Activated CD4-positive, alpha-beta T cell treated with anti-CD3 and anti-CD28 coated beads for 36 hours (primary cell): Measurements from ENCODE around the gene KIF2C. TPM values are rescaled to one million over a fixed set of nuclear protein-coding genes. Genes with fewer than 3 reads are reported as not detected.
"Not testable (repeated sequence)": the region's sequence is repeated elsewhere in the genome, so short reads cannot be mapped to it uniquely, and the experiment has no call there.

ENCODE experiments used
- ATAC-seq: fragments of 200-7000 bp; cut with Tn5 transposase; one replicate; pipeline ENCODE4 v1.10.0; 2021; ENCODE audit warnings: mild to moderate bottlenecking, moderate library complexity
- CTCF ChIA-PET: fragments of 350-600 bp; sonication (Branson Sonifier 250); formaldehyde crosslinking; loops from one replicate; lab custom pipeline; 2021; ENCODE audit warnings: antibody characterized with exemption; lab: Charles Lee
- POLR2A ChIA-PET: fragments of 350-600 bp; sonication (Branson Sonifier 250); formaldehyde crosslinking; loops from one replicate; lab custom pipeline; 2021; ENCODE audit warnings: antibody characterized with exemption, inconsistent platforms; lab: Charles Lee
- DNase-seq: peaks from one replicate; pipeline ENCODE4 v3.0.0-alpha.2; 2020
- H3K27ac Mint-ChIP-seq: one replicate; pipeline ENCODE4 v1.8.0; 2021; ENCODE audit warnings: mixed read lengths
- H3K27me3 Mint-ChIP-seq: one replicate; pipeline ENCODE4 v1.8.0; 2021; ENCODE audit warnings: mixed read lengths
- H3K36me3 Mint-ChIP-seq: one replicate; pipeline ENCODE4 v1.8.0; 2021; ENCODE audit warnings: low read depth, mixed read lengths
- H3K4me1 Mint-ChIP-seq: one replicate; pipeline ENCODE4 v1.8.0; 2021; ENCODE audit warnings: mixed read lengths
- H3K4me3 Mint-ChIP-seq: one replicate; pipeline ENCODE4 v1.8.0; 2021; ENCODE audit warnings: mild to moderate bottlenecking, moderate library complexity, mixed read lengths
- H3K9me3 Mint-ChIP-seq: one replicate; pipeline ENCODE4 v1.8.0; 2021; ENCODE audit warnings: low read depth, mixed read lengths
- intact Hi-C, 2 experiments: fragments of 100-400 bp; cut with DNase I in 1 of 2; cut with micrococcal nuclease in 1 of 2; formaldehyde crosslinking; loops; one replicate each; pipeline versions ENCODE4 v1.14.2 to v1.15.1; 2022 to 2024; cut with DNase I, micrococcal nuclease
- total RNA-seq, 2 experiments: library from RNA; stranded (reverse); gene quantifications; one replicate each; pipeline ENCODE4 v1.2.3, GENCODE V29; 2021

KIF2C gene
- total RNA-seq, 2 experiments from 2014 or later, result 101 to 119 TPM

- H3K9me3 Mint-ChIP-seq, result no peaks in the 10 kb centered on the region
- POLR2A ChIA-PET, result interaction anchor here (0.6 to 8.5 kb wide), 20 partner anchors 9 to 776 kb away, joined by 3 to 337 read pairs (median 6); partner anchors contain the start of genes EIF2B3, KIF2C, MUTYH and PLK3
- H3K4me1 Mint-ChIP-seq, result peaks cover 86% of the 10 kb centered on the region
Observed at GRCh38 chr1:44808938-44809917, 69.6 kb downstream of the KIF2C start.

DNA sequence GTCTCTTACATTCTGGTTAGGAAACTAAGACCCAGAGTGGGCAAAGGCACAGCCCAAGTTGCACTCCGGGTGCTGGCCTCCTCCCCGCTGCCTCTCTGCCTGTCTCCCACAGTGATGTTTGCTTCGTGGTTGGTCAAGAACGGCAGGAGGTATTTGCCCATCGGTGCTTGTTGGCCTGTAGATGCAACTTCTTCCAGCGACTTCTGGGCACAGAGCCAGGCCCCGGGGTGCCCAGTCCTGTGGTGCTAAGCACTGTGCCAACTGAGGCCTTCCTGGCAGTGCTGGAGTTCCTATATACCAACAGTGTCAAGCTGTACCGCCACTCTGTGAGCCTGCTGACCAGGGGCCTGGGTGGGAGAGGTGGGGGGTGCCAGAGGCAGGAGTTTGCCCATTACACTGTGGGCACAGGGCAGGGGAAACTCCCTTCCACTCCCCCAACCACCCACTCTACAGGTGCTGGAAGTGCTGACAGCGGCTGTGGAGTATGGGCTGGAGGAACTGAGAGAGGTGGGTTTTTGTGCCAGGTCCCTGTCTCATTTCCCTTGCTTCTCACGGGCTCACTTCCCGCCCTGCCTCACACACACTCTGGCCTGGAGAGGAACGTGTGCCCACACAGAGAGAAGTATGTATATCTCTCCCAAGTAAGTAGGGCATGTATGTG is 70.6 kb downstream of the KIF2C start:
- ChIA-PET POLR2A (interaction anchor here (0.6 to 8.5 kb wide), 19 partner anchors 9 to 775 kb away, joined by 3 to 337 read pairs (median 9); partner anchors contain the start of genes HECTD3, MUTYH, PLK3 and PRDX1), CTCF (interaction anchor here (0.7 to 3.7 kb wide), 10 partner anchors 8 to 907 kb away, joined by 3 to 41 read pairs (median 10); partner anchors contain the start of genes ARMH1, HECTD3, PLK3 and RNU5D-1)
- Mint-ChIP-seq H3K4me3 (peak overlapping the region; percentile 87), H3K27me3 (no peaks in the 10 kb centered on the region), H3K4me1 (peaks cover 86% of the 10 kb centered on the region), H3K36me3 (peaks cover 48% of the 10 kb centered on the region), H3K9me3 (no peaks in the 10 kb centered on the region), H3K27ac (peak overlapping the region; percentile 99)
- DNase-seq, result peak; percentile 62
- no peak for ATAC-seq
- intact Hi-C loops, result no loop called here

More at GRCh38 chr1:44808938-44809917, 69.6 kb downstream of the KIF2C start:
- Mint-ChIP-seq H3K36me3 (peaks cover 48% of the 10 kb centered on the region), H3K4me3 (peak overlapping the region; percentile 87), H3K27me3 (no peaks in the 10 kb centered on the region), H3K27ac (peak overlapping the region; percentile 99)
- intact Hi-C loops, result loop anchor here (1.0 to 10.0 kb wide), 9 partner anchors 8 to 686 kb away; partner anchors contain the start of gene TESK2 (in 1 of the 2)
- DNase-seq, result peak; percentile 95
- ATAC-seq, result peak; percentile 53
- CTCF ChIA-PET, result interaction anchor here (0.6 to 3.7 kb wide), 19 partner anchors 9 to 908 kb away, joined by 3 to 41 read pairs (median 5); partner anchors contain the start of genes ARMH1, HECTD3, PLK3 and RNU5D-1

DNA sequence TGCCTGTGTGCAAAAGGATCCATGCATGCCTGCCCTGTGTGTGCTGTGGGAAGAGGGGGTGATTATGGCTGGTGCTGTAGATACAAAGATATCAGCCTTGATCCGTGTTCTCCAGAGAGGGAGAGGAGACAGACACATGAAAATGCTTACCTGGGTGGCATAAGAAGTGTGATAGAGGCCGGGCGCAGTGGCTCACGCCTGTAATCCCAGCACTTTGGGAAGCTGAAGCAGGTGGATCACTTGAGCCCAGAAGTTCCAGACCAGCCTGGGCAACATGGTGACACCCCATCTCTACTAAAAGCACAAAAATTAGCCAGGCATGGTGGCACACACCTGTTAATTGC is 71.1 kb downstream of the KIF2C start:
- Mint-ChIP-seq H3K36me3 (peaks cover 48% of the 10 kb centered on the region), H3K27ac (peak overlapping the region; percentile 99), H3K4me3 (peak overlapping the region; percentile 87), H3K4me1 (peaks cover 85% of the 10 kb centered on the region)
- ChIA-PET POLR2A (interaction anchor here (0.9 to 8.5 kb wide), 4 partner anchors 9 to 200 kb away, joined by 4 to 337 read pairs (median 54); partner anchors contain the start of genes HECTD3, PLK3 and RPS8), CTCF (interaction anchor here (2.6 kb wide), 1 partner anchor 26 kb away, joined by 12 read pairs; no protein-coding TSS in a partner anchor)
- ATAC-seq, H3K27me3 Mint-ChIP-seq, DNase-seq, H3K9me3 Mint-ChIP-seq, intact Hi-C loops: not testable (repeated sequence)

GRCh38 chr1:44811234-44811633 is 71.6 kb downstream of the KIF2C start:
- Mint-ChIP-seq H3K27ac (peak overlapping the region; percentile 99), H3K27me3 (no peaks in the 10 kb centered on the region), H3K36me3 (peaks cover 49% of the 10 kb centered on the region), H3K4me1 (peaks cover 83% of the 10 kb centered on the region), H3K4me3 (peak overlapping the region; percentile 87), H3K9me3 (no peaks in the 10 kb centered on the region)
- CTCF ChIA-PET, result interaction anchor here (1.7 kb wide), 1 partner anchor 26 kb away, joined by 4 read pairs; no protein-coding TSS in a partner anchor
- intact Hi-C loops, result no loop called here
- DNase-seq (peak; percentile 5), ATAC-seq (no peak)
- POLR2A ChIA-PET, result interaction anchor here (0.6 to 8.5 kb wide), 4 partner anchors 8 to 200 kb away, joined by 4 to 337 read pairs (median 4); partner anchors contain the start of genes HECTD3 and RNU5D-1

DNA sequence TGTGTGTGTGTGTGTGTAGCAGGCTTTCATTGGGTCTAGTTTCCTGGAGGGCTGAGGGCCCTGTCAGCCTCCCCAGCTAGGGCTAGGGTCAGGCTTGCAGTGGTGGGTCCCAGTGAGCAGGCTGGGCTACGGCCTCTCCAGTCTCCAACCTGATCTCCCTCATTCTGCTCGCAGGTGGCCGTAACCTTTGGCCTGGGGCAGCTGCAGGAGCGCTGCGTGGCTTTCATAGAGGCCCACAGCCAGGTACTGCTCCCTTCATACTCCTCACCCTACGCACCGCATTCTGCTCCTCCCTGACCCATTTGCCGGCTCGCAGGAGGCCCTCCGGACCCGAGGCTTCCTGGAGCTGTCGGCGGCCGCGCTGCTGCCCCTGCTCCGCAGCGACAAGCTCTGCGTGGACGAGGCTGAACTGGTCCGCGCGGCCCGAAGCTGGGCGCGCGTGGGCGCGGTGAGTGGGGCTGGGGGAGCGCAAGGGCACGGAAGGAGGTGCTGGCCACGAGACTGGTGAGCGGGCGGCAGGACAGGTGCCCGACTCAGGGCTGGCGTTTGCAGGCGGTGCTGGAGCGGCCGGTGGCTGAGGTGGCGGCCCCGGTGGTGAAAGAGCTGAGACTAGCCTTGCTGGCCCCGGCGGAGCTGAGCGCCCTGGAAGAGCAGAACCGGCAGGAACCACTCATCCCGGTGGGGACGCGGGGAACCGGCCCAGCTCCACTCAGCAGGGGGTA is 73.3 kb downstream of the KIF2C start:
- H3K36me3 Mint-ChIP-seq, result peaks cover 41% of the 10 kb centered on the region
- ATAC-seq, result no peak
- H3K27me3 Mint-ChIP-seq, result no peaks in the 10 kb centered on the region
- DNase-seq, result no peak
- peaks cover 73% of the 10 kb centered on the region for H3K4me1 Mint-ChIP-seq
- ChIA-PET CTCF (interaction anchor here (1.0 to 3.1 kb wide), 5 partner anchors 13 to 201 kb away, joined by 3 to 8 read pairs (median 4); partner anchors contain the start of gene PLK3), POLR2A (interaction anchor here (0.6 to 3.2 kb wide), 7 partner anchors 13 to 527 kb away, joined by 3 to 36 read pairs (median 4); partner anchors contain the start of genes MUTYH, PLK3, RNU5D-1 and TOE1)
- peak overlapping the region; percentile 25 for H3K27ac Mint-ChIP-seq
- intact Hi-C loops, result no loop called here
- H3K9me3 Mint-ChIP-seq, result no peaks in the 10 kb centered on the region
- peak overlapping the region; percentile 87 for H3K4me3 Mint-ChIP-seq

GRCh38 chr1:44815926-44816325 is 76.3 kb downstream of the KIF2C start:
- peaks cover 64% of the 10 kb centered on the region for H3K4me1 Mint-ChIP-seq
- CTCF ChIA-PET, result interaction anchor here (0.7 to 3.1 kb wide), 5 partner anchors 16 to 568 kb away, joined by 3 to 8 read pairs (median 3); partner anchors contain the start of gene PLK3
- H3K27ac Mint-ChIP-seq, result peak overlapping the region; percentile 52
- POLR2A ChIA-PET, result interaction anchor here (0.8 kb wide), 1 partner anchor 16 kb away, joined by 4 read pairs; no protein-coding TSS in a partner anchor
- intact Hi-C loops, ATAC-seq, H3K4me3 Mint-ChIP-seq, DNase-seq, H3K9me3 Mint-ChIP-seq, H3K27me3 Mint-ChIP-seq: not testable (repeated sequence)
- peaks cover 35% of the 10 kb centered on the region for H3K36me3 Mint-ChIP-seq

DNA sequence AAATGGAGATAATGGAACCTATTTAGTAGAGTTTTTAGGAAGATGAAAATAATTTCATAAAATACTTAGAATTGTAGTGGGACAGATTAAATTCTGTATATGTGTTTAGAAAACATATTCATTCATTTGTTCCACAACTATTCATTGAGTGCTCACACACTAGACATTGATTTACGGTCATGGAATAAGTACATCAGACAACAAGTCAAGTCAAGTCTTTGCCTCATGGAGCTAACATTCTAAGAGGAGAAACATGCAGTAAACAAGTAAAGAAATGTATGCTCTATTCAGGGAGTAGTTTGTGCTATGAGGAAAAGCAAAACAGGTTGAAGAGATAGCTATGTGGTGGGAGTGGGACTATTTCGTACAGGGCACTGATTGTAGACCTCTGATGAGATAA is 77.7 kb downstream of the KIF2C start:
- peaks cover 54% of the 10 kb centered on the region for H3K4me1 Mint-ChIP-seq
- H3K27me3 Mint-ChIP-seq, result no peaks in the 10 kb centered on the region
- H3K27ac Mint-ChIP-seq, result peak overlapping the region; percentile 29
- ATAC-seq (no peak), DNase-seq (no peak)
- ChIA-PET CTCF (interaction anchor here (0.6 to 3.4 kb wide), 4 partner anchors 9 to 32 kb away, joined by 3 to 41 read pairs (median 12); partner anchors contain the start of genes BTBD19, DYNLT4 and PLK3), POLR2A (interaction anchor here (1.2 to 8.1 kb wide), 6 partner anchors 10 to 93 kb away, joined by 4 to 675 read pairs (median 97); partner anchors contain the start of genes BTBD19, DYNLT4, PLK3 and RNU5D-1)
- no peak overlapping the region for H3K4me3 Mint-ChIP-seq
- no peaks in the 10 kb centered on the region for H3K9me3 Mint-ChIP-seq
- H3K36me3 Mint-ChIP-seq, result peaks cover 26% of the 10 kb centered on the region
- intact Hi-C loops, result no loop called here

Other genes with a start within 250 kb of the KIF2C start
- gene TMEM53, start 65.4 kb upstream of the KIF2C start, total RNA-seq, result 1 to 10 TPM; 4.3 to 5.5 TPM
- 10 to 100 TPM; 67.3 to 75.1 TPM for gene ARMH1, start 65.1 kb upstream of the KIF2C start, total RNA-seq
- gene RNU5D-1, start 8.7 kb upstream of the KIF2C start, total RNA-seq, result not detected
- 1,000 to 10,000 TPM; 3,005 to 3,275 TPM for gene RPS8, start 35.7 kb downstream of the KIF2C start, total RNA-seq
- under 1 TPM; 0.69 to 0.71 TPM for gene BEST4, start 48.3 kb downstream of the KIF2C start, total RNA-seq
- gene PLK3, start 60.5 kb downstream of the KIF2C start, total RNA-seq, result 10 to 100 TPM; 52.1 to 52.7 TPM
- under 1 TPM in 1 of 2 experiments, not detected in 1; 0.32 TPM for gene DYNLT4, start 67.5 kb downstream of the KIF2C start, total RNA-seq
- 10 to 100 TPM; 16.7 to 17.2 TPM for gene BTBD19, start 68.7 kb downstream of the KIF2C start, total RNA-seq
- gene PTCH2, start 103.4 kb downstream of the KIF2C start, total RNA-seq, result under 1 TPM; 0.37 to 0.69 TPM
- 10 to 100 TPM; 37.3 to 41.8 TPM for gene EIF2B3, start 246.8 kb downstream of the KIF2C start, total RNA-seq